Endothelial cell of umbilical vein (primary cell): ENCODE results near the gene EIF1AD. TPM values are rescaled to one million over a fixed set of nuclear protein-coding genes. Genes with fewer than 3 reads are reported as not detected.

ENCODE experiments used
- BruUV-seq: library from RNA; stranded (reverse); fragments of 400-500 nt; replicated peaks from 2 replicates; lab custom pipeline; 2021; lab: Mats Ljungman, UMichigan
- CTCF ChIA-PET: fragments of 300-600, 350-600 bp; sonication (Branson Sonifier 250); formaldehyde crosslinking; loops from one replicate; lab custom pipeline; 2021; ENCODE audit warnings: antibody characterized with exemption, inconsistent platforms; lab: Charles Lee
- POLR2A ChIA-PET: fragments of 300-600, 350-600 bp; sonication (Branson Sonifier 250); formaldehyde crosslinking; loops from one replicate; lab custom pipeline; 2021; ENCODE audit warnings: antibody characterized with exemption, inconsistent platforms; lab: Charles Lee
- DNase-seq: peaks from one replicate; pipeline ENCODE4 v3.0.0-alpha.2; 2011; ENCODE audit warnings: low read depth, low spot score
- FAIRE-seq: peaks from 2 replicates; lab custom pipeline; 2011; peaks lifted over from hg19 to GRCh38; lab: Jason Lieb, UNC
- H2AFZ ChIP-seq: 2 replicates; pipeline ENCODE4 v1.6.0; 2012; ENCODE audit warnings: low read depth, low read length, control low read depth, inconsistent platforms
- H3K27ac ChIP-seq: 2 replicates; pipeline ENCODE4 v1.5.1; 2011; ENCODE audit warnings: low read depth, mild to moderate bottlenecking, control low read depth, low read length, moderate library complexity; ENCODE audit not compliant: insufficient read depth
- H3K27me3 ChIP-seq, 2 experiments: 2 replicates each; pipeline versions ENCODE4 v1.6.0 to v1.6.1; 2011; ENCODE audit warnings: low read length in 2 of 2, mixed read lengths in 1 of 2; ENCODE audit not compliant: control insufficient read depth in 2 of 2, insufficient read depth in 2 of 2
- H3K36me3 ChIP-seq, 2 experiments: 2 replicates in 1 of 2; 3 replicates in 1 of 2; pipeline ENCODE4 v1.5.1; 2011; ENCODE audit warnings: low read length in 2 of 2, mild to moderate bottlenecking in 1 of 2, moderate library complexity in 1 of 2; ENCODE audit not compliant: control insufficient read depth in 2 of 2, insufficient read depth in 2 of 2; ENCODE audit errors: extremely low read depth in 1 of 2
- H3K4me1 ChIP-seq: 3 replicates; pipeline ENCODE4 v1.5.1; 2011; ENCODE audit warnings: mild to moderate bottlenecking, low read length; ENCODE audit not compliant: control insufficient read depth, insufficient read depth; ENCODE audit errors: extremely low read depth
- H3K4me2 ChIP-seq: 2 replicates; pipeline ENCODE4 v1.6.1; 2011; ENCODE audit warnings: low read length, control low read depth, mixed read lengths; ENCODE audit not compliant: insufficient read depth
- H3K4me3 ChIP-seq, 3 experiments: fragments of 200-600 bp in 1 of 3; sonication (generic), shearing (Covaris generic) in 1 of 3; replicated peaks in 1 of 3; 2 replicates each; pipeline ENCODE4 v1.5.1; 2011 to 2016; ENCODE audit warnings: control low read depth in 3 of 3, low read length in 3 of 3, mild to moderate bottlenecking in 2 of 3, inconsistent platforms in 1 of 3, low read depth in 1 of 3, moderate library complexity in 1 of 3; ENCODE audit not compliant: insufficient read depth in 1 of 3
- H3K79me2 ChIP-seq: 2 replicates; pipeline ENCODE4 v1.6.0; 2012; ENCODE audit warnings: low read length, inconsistent platforms; ENCODE audit not compliant: control insufficient read depth, insufficient read depth
- H3K9ac ChIP-seq: replicated peaks from 2 replicates; pipeline ENCODE3; 2011; ENCODE audit warnings: low read length, control low read depth; ENCODE audit not compliant: insufficient read depth; ENCODE audit errors: extremely low read depth
- H3K9me1 ChIP-seq: replicated peaks from 3 replicates; pipeline ENCODE4 v1.6.0; 2011; ENCODE audit warnings: mild to moderate bottlenecking, low read length; ENCODE audit not compliant: control insufficient read depth, insufficient read depth; ENCODE audit errors: extremely low read depth
- H3K9me3 ChIP-seq: replicated peaks from 2 replicates; pipeline ENCODE4 v1.5.1; 2012; ENCODE audit warnings: low read length, inconsistent platforms; ENCODE audit not compliant: control insufficient read depth, insufficient read depth
- H4K20me1 ChIP-seq: replicated peaks from 2 replicates; pipeline ENCODE3; 2011; ENCODE audit warnings: mild to moderate bottlenecking, low read length; ENCODE audit not compliant: control insufficient read depth, insufficient read depth; ENCODE audit errors: extremely low read depth
- CTCF ChIP-seq, 2 donors: IDR thresholded peaks; 1 replicate in 1 of 2; 2 replicates in 1 of 2; pipeline ENCODE4 v1.5.1; 2011; ENCODE audit warnings: low read length in 2 of 2, mild to moderate bottlenecking in 2 of 2, moderate library complexity in 2 of 2, control low read depth in 1 of 2, inconsistent platforms in 1 of 2, low read depth in 1 of 2; ENCODE audit not compliant: insufficient read depth in 1 of 2; ENCODE audit errors: extremely low read depth in 1 of 2
- EZH2 ChIP-seq: IDR thresholded peaks from 2 replicates; pipeline ENCODE4 v1.6.1; 2012; ENCODE audit warnings: borderline replicate concordance, low read depth, mild to moderate bottlenecking, moderate library complexity, low read length, inconsistent platforms; ENCODE audit not compliant: severe bottlenecking
- FOS ChIP-seq: IDR thresholded peaks from 2 replicates; pipeline ENCODE4 v1.6.1; 2011; ENCODE audit warnings: mild to moderate bottlenecking, low read length, moderate library complexity, borderline replicate concordance; ENCODE audit not compliant: insufficient read depth
- GATA2 ChIP-seq: IDR thresholded peaks from 2 replicates; pipeline ENCODE4 v1.7.0; 2011; ENCODE audit warnings: low read depth, mild to moderate bottlenecking, moderate library complexity, mixed read lengths, low read length; ENCODE audit not compliant: insufficient read length, insufficient read depth
- JUN ChIP-seq: IDR thresholded peaks from 2 replicates; pipeline ENCODE4 v1.6.1; 2011; ENCODE audit warnings: borderline replicate concordance, low read depth; ENCODE audit not compliant: insufficient read length, insufficient read depth
- MAX ChIP-seq: IDR thresholded peaks from 2 replicates; pipeline ENCODE4 v1.6.1; 2011; ENCODE audit not compliant: insufficient read depth, insufficient read length
- MYC ChIP-seq: IDR thresholded peaks from one replicate; pipeline ENCODE4 v1.6.1; 2011; ENCODE audit warnings: mild to moderate bottlenecking, low read depth, low read length
- POLR2A ChIP-seq: IDR thresholded peaks from 2 replicates; pipeline ENCODE4 v1.6.1; 2012; ENCODE audit warnings: low read depth, mild to moderate bottlenecking, control low read depth, low read length
- POLR2AphosphoS5 ChIP-seq: IDR thresholded peaks from 2 replicates; pipeline ENCODE4 v1.6.1; 2012; ENCODE audit warnings: low read depth, mild to moderate bottlenecking, control low read depth, low read length, moderate library complexity; ENCODE audit not compliant: insufficient read depth
- dilution Hi-C: fragments of 300-500 bp; cut with MboI; formaldehyde crosslinking; loops from one replicate; pipeline ENCODE4 v1.15.0; 2019; ENCODE audit warnings: low sequenced_read_pairs; ENCODE audit not compliant: extremely low pct_ligation_motif_present
- intact Hi-C: fragments of 100-400 bp; cut with micrococcal nuclease; formaldehyde crosslinking; loops from one replicate; pipeline ENCODE4 v1.10.0; 2022
- polyA plus RNA-seq, 4 experiments: library from polyadenylated mRNA; depleted of rRNA in 3 of 4; stranded (reverse) in 3 of 4; unstranded in 1 of 4; fragments of >200 nt; gene quantifications; 2 replicates each; pipeline versions ENCODE4 v1.2.1 to v1.2.3, GENCODE V29; 2011 to 2012; ENCODE audit warnings: missing spikeins in 1 of 4
- total RNA-seq: library from RNA; stranded (reverse); gene quantifications from 2 replicates; pipeline ENCODE4 v1.2.3, GENCODE V29; 2021

The EIF1AD gene
- total and polyA plus RNA-seq, 2 donors (not counting 3 experiments of a cell fraction or from before 2014, with no cell fraction given), result 39.3 to 39.7 TPM

- H3K9me3 ChIP-seq, result no peaks in the 10 kb centered on the region
- H3K36me3 ChIP-seq, result peaks cover 9 to 49% of the 10 kb centered on the region in 2 experiments
- peaks cover 11% of the 10 kb centered on the region for H3K4me1 ChIP-seq
- POLR2A ChIA-PET, result no interaction called here
- no peak overlapping the region for H3K27ac ChIP-seq
- no peak overlapping the region for H3K4me2 ChIP-seq
- no peak overlapping the region for H2AFZ ChIP-seq
- BruUV-seq, result no TSS peak
- dilution Hi-C loops, result no loop called here
- FAIRE-seq (no peak), DNase-seq (no peak)
- TF ChIP-seq FOS, result no peak
- TF ChIP-seq GATA2, result no peak
- no peak for TF ChIP-seq EZH2
- no peak for TF ChIP-seq JUN
- no peak for TF ChIP-seq POLR2AphosphoS5
- no peak for TF ChIP-seq MAX
- no peak for TF ChIP-seq POLR2A
- no peak for TF ChIP-seq MYC
- no peak for TF ChIP-seq CTCF (IDR thresholded peaks at IDR 0.05; ENCODE audit: extremely low read depth in 1 of 2, insufficient read depth in 1 of 2, low read depth in 1 of 2, low read length in 2 of 2)
- no peak overlapping the region for H3K4me3 ChIP-seq
- intact Hi-C loops, result no loop called here
- CTCF ChIA-PET, result interaction anchor here (1.0 to 1.5 kb wide), 2 partner anchors 74 to 80 kb away, joined by 3 to 8 read pairs; partner anchors contain the start of gene CCDC85B
- no peaks in the 10 kb centered on the region for H3K9me1 ChIP-seq
- no peaks in the 10 kb centered on the region for H4K20me1 ChIP-seq
- H3K79me2 ChIP-seq, result peaks cover 28% of the 10 kb centered on the region
- H3K27me3 ChIP-seq, result no peaks in the 10 kb centered on the region
- no peak overlapping the region for H3K9ac ChIP-seq
Observed at GRCh38 chr11:65964906-65965305, 37.1 kb downstream of the EIF1AD start.
